GM23248 (cell line): ENCODE data around the gene GPC3.

Source experiments
- EZH2 ChIP-seq: fragments of 200-600 bp; sonication (generic); IDR thresholded peaks from 2 replicates; pipeline ENCODE4 v1.6.1; 2018; ENCODE audit warnings: antibody characterized with exemption, mild to moderate bottlenecking; ENCODE audit not compliant: insufficient read depth, poor library complexity, severe bottlenecking
- EZH2phosphoT487 ChIP-seq: fragments of 200-600 bp; sonication (generic); IDR thresholded peaks from 2 replicates; pipeline ENCODE4 v1.6.1; 2018; ENCODE audit warnings: antibody characterized with exemption, moderate library complexity, mild to moderate bottlenecking, low read depth; ENCODE audit not compliant: insufficient read depth

DNA sequence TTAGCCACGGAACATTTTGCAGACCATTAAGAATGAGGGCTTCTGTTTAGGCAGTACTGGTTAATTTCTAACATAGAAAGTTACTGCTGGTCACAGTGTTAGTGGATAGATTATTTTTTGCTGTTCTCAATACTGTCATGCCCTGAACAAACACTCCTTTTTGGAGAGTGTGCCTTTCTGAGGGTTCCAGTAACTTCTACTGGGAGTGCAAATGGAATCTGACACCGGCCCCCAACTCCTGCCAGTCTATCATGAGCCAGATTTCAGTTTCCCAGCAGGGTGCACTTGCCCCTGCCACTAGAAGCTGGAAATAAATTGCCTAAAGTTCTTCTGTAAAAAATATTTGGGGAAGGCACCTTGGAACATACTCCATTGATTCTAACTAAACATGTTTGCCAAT lies 345.7 kb downstream of the GPC3 start:
- TF ChIP-seq EZH2, result no peak
- TF ChIP-seq EZH2phosphoT487, result no peak
